Cardiac septum (tissue), 1 donor: ENCODE data around the gene ADIPOR2. TPM values are rescaled to one million over a fixed set of nuclear protein-coding genes. Genes with fewer than 3 reads are reported as not detected.
"Not testable (repeated sequence)": the region's sequence is repeated elsewhere in the genome, so short reads cannot be mapped to it uniquely, and the experiment has no call there.

Experiments used
- DNase-seq: peaks from one replicate; pipeline ENCODE4 v3.0.0-alpha.2; 2020; ENCODE audit warnings: low spot score
- intact Hi-C: fragments of 100-400 bp; cut with DNase I; formaldehyde crosslinking; loops from one replicate; pipeline ENCODE4 v1.14.0; 2022
- total RNA-seq: library from RNA; stranded (reverse); fragmentation: NEBNext Ultra II Directional; extraction: Animal tissue kit (Norgen Biotek cat#: 25700); gene quantifications from one replicate; pipeline ENCODE4 v1.2.1, GENCODE V29; 2021
- donor health status: DM: no; HTN: no; CAD: no.

ADIPOR2 gene
- total RNA-seq, 1 donor from 2014 or later = 33.4 TPM

GRCh38 chr12:1696800-1697199, 5.9 kb downstream of the ADIPOR2 start:
- intact Hi-C loops = no loop called here

GRCh38 chr12:1697271-1697670, 6.4 kb downstream of the ADIPOR2 start:
- intact Hi-C loops = no loop called here
- DNase-seq = no peak

More at GRCh38 chr12:1696800-1697199, 5.9 kb downstream of the ADIPOR2 start:
- DNase-seq = no peak

DNA sequence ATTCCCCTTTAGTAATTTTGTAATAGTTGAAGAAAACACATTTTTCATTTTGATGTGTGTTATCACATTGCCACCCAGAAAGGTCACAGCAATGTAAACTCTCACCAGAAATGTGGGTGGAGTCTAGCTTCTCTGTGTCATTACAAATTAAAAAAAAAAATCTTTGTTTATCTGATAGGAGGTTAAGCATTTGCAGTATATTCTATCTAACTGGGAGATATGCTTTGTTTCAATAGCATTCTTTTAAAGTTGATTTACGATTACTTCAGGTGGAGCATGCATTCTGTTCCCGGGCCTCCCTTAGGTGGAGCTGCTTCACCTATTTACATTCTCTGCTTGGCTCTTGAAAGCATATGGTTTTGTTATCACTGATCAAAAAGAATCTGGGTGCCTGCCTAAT, 7.8 kb downstream of the ADIPOR2 start:
- no peak for DNase-seq
- intact Hi-C loops = no loop called here

- intact Hi-C loops = no loop called here
- DNase-seq = no peak
Measured at GRCh38 chr12:1702713-1703112, 11.8 kb downstream of the ADIPOR2 start.

DNA sequence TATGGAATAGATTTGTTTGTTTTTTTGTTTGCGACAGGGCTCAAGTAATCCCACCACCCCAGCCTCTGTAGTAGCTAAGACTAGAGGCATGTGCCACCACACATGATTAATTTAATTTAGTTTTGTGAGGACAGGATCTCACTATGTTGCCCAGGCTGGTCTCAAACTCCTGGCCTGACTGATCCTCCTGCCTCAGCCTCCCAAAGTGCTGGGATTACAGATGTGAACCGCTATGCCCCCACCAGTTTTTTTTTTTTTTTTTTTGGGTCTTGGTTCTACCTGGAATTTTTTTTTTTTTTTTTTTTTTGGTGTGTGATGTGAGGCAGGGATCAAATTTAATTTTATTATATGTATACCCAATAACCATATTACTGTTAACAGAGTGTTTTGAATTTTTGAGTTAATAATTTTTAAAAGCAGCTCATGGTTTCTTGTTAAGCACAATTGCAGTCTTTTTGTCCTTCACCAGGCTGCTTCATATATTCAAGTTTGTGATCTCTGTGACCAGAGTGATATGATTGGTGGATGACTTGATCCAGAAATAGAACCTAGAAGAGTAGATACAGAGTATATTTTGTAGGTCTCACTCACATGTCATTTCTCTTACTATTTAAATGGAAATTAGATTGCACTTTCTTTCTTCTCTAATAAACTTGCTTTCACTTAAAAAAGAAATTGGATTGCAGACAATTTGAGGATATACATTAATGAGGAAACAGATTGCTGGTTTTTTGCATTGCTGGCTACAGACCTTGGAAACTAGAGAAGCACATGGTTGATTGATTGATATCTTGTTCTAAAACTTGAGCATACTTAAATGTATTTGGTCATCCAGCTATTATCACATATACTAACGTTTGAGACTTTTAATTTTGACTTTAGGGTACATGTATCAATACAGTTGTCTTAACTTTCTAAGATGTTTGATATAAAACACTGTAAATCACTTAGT, 13.2 kb downstream of the ADIPOR2 start:
- DNase-seq = no peak
- intact Hi-C loops = no loop called here

DNA sequence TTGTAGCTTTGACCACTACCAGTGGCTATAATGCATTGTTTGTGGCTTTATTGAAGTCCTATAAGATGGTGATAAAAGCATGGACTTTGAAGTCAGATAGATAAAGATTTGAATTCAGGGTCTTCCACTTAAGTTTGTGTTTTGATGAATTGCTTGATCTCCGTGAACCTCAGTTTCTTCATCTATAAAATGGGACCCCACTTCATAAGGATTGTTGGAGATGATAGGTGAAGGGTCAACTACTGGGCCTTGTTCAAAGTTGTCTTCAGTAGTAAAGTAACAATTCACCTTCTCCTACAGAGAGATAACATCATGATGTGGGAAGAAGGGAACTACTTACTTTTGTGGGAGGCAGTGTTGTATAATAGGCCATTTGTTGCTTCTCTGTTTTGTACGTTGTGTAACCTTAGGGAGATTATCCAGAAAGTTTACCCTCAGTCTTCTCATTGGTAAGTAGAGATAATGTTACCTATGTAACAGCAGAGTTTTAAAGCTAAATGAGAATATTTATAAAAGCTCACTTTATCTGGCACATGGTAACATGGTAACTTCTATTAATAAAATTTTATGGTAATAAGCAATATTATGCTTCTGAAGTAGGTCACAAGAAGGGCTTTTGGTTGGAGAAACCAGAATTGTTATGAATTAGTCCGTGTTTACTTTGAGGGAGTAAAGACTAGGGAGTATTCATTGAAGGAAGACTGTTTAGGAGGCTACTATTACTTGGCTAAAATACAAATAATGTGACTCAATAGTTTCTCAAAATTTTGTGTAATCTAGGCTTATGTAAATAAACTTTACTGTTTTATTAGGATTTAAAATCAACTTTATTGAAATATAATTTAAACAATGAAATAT, 15.1 kb downstream of the ADIPOR2 start:
- DNase-seq = no peak
- intact Hi-C loops = no loop called here

- DNase-seq = no peak
- intact Hi-C loops = no loop called here
Measured at GRCh38 chr12:1706632-1706980, 15.7 kb downstream of the ADIPOR2 start.

GRCh38 chr12:1707051-1707450, 16.2 kb downstream of the ADIPOR2 start:
- no peak for DNase-seq
- intact Hi-C loops = no loop called here

DNA sequence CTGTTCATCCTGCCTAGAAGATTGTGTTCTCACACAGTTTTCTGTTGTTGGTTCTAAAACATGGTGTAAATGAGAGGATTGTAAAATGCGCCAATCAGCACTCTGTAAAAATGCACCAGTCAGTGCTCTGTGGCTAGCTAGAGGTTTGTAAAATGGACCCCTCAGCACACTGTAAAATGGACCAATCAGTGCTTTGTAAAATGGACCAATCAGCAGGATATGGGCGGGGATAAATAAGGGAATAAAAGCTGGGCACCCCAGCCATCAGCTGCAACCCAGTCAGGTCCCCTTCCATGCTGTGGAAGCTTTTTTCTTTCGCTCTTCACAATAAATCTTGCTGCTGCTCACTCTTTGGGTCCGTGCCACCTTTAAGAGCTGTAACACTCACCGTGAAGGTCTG, 19.1 kb downstream of the ADIPOR2 start:
- DNase-seq, intact Hi-C loops: not testable (repeated sequence)

GRCh38 chr12:1710870-1711269, 20.0 kb downstream of the ADIPOR2 start:
- intact Hi-C loops, DNase-seq: not testable (repeated sequence)

DNA sequence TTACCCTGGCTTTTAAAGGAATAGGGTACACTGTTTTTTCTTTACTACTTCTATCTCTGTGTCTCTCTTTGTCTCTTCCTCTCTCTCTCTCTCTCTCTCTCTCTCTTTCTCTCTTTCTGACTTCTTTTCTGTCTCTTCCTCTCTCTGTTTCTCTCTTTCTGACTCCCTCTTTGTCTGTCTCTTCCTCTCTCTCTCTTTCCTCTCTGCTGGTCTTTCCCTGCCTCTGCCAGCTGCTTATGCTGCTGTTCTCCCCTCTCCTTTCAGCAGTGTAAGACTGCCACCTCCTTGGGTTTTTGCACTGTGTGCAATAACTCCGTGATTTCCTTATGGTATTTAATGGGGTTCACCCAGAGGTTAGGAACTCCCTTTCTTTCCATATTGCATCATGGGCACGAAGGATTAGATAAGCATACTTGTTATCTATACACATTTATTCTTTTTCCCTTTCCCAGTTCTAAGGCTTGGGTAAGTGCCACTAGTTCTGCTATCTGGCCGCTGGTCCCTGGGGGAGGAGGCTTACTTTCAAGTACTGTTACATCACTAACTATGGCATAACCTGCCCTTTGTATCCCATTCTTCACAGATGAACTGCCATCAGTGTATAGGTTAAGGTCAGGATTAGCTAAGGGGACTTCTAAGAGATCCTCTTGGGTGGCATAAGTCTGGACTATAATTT, 20.8 kb downstream of the ADIPOR2 start:
- DNase-seq, intact Hi-C loops: not testable (repeated sequence)

DNA sequence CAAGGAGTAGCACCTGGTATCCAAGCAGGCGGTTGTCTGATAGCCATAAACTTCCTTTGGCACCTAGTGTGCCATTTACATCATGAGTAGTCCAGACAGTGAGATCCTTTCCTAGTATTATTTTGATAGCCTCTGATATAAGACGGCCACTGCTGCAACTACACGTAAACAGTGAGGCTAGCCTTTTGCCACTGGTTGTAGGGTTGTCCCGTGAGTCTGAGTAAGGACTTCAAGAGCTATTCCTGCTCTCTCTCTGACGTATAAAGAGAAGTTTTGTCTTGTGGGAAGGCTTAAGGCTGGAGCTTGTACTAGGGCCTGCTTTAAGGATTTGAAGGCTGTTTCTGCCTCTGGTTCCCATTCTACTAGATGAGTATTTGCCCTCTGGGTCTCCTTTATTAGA, 21.4 kb downstream of the ADIPOR2 start:
- DNase-seq, intact Hi-C loops: not testable (repeated sequence)

DNA sequence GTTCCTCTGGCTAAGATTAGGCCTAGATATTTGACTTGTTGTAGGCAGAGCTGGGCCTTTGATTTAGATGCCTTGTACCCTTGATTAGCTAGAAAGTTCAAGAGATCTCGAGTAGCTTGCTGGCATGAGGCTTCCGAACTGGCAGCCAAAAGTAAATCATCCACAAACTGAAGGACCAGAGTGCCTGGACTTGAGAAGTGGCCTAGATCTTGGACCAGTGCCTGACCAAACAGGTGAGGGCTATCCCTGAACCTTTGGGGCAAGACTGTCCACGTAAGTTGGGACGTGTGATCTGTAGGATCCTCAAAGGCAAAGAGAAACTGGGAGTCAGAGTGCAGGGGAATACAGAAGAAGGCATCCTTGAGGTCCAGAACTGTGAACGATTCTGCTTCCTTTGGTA, 22.0 kb downstream of the ADIPOR2 start:
- intact Hi-C loops, DNase-seq: not testable (repeated sequence)

DNA sequence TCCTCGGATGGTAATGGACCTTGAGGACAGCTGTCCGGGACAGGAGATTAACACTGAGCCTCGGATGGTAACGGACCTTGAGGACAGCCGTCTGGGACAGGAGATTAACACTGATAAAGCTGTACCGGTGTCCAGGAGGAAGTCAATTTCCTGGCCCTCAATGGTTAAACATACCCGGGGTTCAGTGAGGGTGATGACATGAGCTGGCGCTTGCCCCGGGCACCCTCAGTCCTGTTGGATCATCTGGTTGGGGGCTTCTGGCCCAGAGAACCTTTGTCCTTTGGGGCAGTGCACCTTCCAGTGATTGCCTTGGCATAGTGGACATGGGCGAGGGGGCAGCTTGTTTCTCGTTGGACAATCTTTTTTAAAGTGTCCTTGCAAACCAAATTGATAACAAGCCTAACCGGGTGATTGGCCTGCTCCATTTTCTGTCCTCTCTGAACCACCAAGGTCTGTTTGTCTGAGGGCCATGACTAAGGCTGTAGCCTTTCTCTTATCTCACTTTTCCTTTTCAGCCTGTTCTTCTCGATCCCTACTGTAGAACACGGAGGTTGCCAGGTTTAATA, 23.0 kb downstream of the ADIPOR2 start:
- intact Hi-C loops, DNase-seq: not testable (repeated sequence)

GRCh38 chr12:1715459-1715858, 24.6 kb downstream of the ADIPOR2 start:
- DNase-seq, intact Hi-C loops: not testable (repeated sequence)

DNA sequence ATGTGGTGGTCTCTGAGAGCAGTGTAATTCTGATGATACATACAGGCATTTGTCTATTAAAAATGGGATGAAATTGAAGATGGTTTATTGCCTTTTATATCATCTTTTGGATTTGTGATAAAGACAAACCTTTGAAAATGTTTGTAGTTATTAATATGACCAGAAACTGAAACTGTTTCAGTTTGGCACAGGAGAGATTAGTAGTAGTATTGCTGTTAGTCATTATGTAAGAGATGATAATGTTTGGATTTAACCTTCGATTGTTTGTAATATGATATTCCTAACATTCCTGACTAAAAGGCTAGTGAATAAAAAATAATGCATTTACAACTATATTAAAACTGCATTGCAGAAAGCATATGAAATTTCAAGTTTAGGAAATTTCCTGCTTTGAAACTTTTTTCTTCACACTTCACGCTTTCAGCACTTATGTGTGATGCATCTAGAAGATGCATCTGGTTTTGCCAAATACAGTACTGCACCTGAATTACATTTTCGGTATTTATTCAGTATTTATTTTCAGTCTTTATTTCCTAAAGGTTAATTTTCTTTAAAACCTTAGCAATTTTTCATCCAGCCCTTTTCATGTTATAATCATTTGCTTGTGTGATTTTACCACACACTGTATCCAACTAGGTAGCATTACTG, 25.5 kb downstream of the ADIPOR2 start:
- intact Hi-C loops = no loop called here
- DNase-seq = no peak

DNA sequence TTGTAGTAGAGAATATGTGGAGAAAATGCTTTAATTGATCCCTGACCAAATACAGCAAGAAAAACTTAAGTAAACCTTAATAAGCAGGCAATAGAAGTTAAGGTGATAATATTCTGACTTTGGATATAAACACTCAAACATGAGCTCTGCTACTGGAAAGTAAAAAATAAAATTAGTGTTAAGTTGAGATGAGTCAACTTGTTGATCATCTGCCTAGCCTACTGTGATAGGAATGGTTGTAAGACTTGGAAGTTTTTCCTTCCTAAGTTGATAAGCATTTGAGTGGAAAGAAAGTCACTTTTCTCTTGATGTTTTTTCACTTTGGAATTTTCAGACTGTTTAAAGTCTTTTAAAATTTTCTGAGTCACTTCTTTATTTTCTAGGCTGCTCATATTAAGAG, 26.0 kb downstream of the ADIPOR2 start:
- DNase-seq = no peak
- intact Hi-C loops = no loop called here

DNA sequence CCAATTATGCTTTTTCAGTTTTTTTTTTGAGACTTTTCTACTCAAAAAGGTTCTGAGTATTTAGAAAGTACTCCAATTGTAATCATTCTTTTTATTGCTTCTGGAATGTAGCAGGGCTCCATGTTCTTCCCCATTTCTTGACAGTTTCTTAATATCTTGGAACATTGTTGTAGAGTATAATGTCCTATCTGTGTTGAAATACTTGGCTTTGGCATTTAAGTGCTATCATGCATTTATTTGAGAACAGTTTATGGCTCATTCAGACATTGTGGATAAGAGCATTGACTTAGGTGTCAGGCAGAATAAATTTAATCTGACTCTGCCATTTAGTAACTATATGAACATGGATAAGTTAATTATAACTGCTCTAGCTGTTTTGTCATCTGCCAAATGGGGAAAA, 28.3 kb downstream of the ADIPOR2 start:
- no peak for DNase-seq
- intact Hi-C loops = no loop called here

- intact Hi-C loops = no loop called here
- DNase-seq = no peak
Measured at GRCh38 chr12:1720494-1720893, 29.6 kb downstream of the ADIPOR2 start.
